Stimulated activated CD8-positive, alpha-beta memory T cell treated with anti-CD3 and anti-CD28 coated beads, Interleukin-12 subunit alpha, Interleukin-12 subunit beta, amount 100 ng/mL, for 24 hours (primary cell): Measurements from ENCODE around the gene NAGS.
"Not testable (repeated sequence)": the region's sequence is repeated elsewhere in the genome, so short reads cannot be mapped to it uniquely, and the experiment has no call there.

Experiments used
- DNase-seq: peaks from one replicate; pipeline ENCODE4 v3.0.0-alpha.2; 2020; ENCODE audit errors: extremely low read depth

The NAGS gene

GRCh38 chr17:44006598-44007345 lies 2.4 kb downstream of the NAGS start:
- DNase-seq: peak; percentile 99

GRCh38 chr17:44007346-44008204 lies 3.2 kb downstream of the NAGS start:
- no peak for DNase-seq

GRCh38 chr17:44008205-44008909 lies 3.9 kb downstream of the NAGS start:
- no peak for DNase-seq

- no peak for DNase-seq
Observed at GRCh38 chr17:44010966-44011647, 6.7 kb downstream of the NAGS start.

- DNase-seq: no peak
Observed at GRCh38 chr17:44011876-44012275, 7.5 kb downstream of the NAGS start.

GRCh38 chr17:44012391-44012790 lies 8.0 kb downstream of the NAGS start:
- DNase-seq: no peak

GRCh38 chr17:44012874-44013273 lies 8.5 kb downstream of the NAGS start:
- DNase-seq: no peak

GRCh38 chr17:44014133-44014436 lies 9.7 kb downstream of the NAGS start:
- no peak for DNase-seq

- DNase-seq: peak; percentile 69
Observed at GRCh38 chr17:44014437-44015172, 10.2 kb downstream of the NAGS start, which contains the start of gene TMEM101. Gene TMEM101 (minus strand): TSS chr17:44014963. CDS start chr17:44014952, 11 bp downstream.

- not testable (repeated sequence) for DNase-seq
Observed at GRCh38 chr17:44021227-44021626, 16.8 kb downstream of the NAGS start.

- DNase-seq: no peak
Observed at GRCh38 chr17:44022246-44022645, 17.8 kb downstream of the NAGS start.

- DNase-seq: no peak
Observed at GRCh38 chr17:44023545-44024270, 19.3 kb downstream of the NAGS start.

- no peak for DNase-seq
Observed at GRCh38 chr17:44024271-44024663, 19.8 kb downstream of the NAGS start.

GRCh38 chr17:44024853-44025252 lies 20.4 kb downstream of the NAGS start:
- no peak for DNase-seq

GRCh38 chr17:44029736-44030135 lies 25.3 kb downstream of the NAGS start:
- DNase-seq: no peak

- DNase-seq: no peak
Observed at GRCh38 chr17:44030482-44030881, 26.1 kb downstream of the NAGS start.

- no peak for DNase-seq
Observed at GRCh38 chr17:44033861-44034408, 29.5 kb downstream of the NAGS start.

- not testable (repeated sequence) for DNase-seq
Observed at GRCh38 chr17:44034688-44035087, 30.3 kb downstream of the NAGS start.

- DNase-seq: no peak
Observed at GRCh38 chr17:44037471-44037870, 33.0 kb downstream of the NAGS start.

GRCh38 chr17:44038604-44039011 lies 34.2 kb downstream of the NAGS start:
- DNase-seq: no peak
